HTR-8/SVneo (cell line): ENCODE results near the gene CARMIL3.

Experiments used
- DNase-seq: peaks from one replicate; pipeline ENCODE4 v3.0.0; 2011; ENCODE audit warnings: low spot score, mixed read lengths; ENCODE audit not compliant: insufficient read length
- FAIRE-seq: peaks from 2 replicates; lab custom pipeline; 2011; peaks lifted over from hg19 to GRCh38; lab: Jason Lieb, UNC

Gene CARMIL3

GRCh38 chr14:24072436-24072835 lies 20.6 kb downstream of the CARMIL3 start:
- DNase-seq (no peak), FAIRE-seq (no peak)

DNA sequence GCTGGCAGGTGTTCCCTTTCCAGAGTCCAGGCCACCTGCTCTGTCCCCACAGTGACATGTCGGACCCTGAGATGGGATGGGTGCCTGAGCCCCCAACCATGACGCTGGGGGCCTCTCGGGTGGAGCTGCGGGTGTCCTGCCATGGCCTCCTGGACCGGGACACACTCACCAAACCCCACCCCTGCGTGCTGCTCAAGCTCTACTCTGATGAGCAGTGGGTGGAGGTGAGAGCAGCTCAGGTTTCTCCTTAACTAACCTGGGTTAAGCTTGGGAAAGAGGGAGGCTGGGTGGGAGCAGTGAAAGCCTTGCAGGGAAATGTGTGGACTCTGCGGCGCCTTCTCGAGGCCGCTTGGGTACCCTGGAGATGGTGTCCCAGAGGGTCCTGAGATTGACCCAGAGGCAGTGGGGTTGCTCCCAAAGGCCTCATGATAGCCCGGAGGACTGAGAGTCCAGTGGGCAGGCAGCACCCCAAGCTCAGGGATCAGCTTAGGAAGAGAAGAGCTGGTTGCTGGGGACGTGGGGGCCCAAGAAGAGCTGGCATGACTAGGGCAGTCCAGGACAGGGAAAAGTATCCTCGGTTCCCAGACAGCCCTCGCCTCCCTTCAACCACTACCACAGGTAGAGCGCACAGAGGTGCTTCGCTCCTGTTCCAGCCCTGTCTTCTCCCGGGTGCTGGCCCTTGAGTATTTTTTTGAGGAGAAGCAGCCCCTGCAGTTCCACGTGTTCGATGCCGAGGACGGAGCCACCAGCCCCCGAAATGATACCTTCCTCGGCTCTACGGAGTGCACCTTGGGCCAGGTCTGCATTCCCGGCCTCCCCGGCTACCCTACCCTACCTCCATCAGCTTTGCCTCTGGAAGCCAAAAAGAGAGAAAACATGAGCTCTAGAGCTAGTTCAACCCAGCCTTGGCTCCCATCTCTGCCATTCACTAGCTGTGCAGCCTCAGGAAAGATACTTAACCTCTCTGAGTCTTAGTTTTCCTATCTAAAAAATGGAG lies 21.4 kb downstream of the CARMIL3 start:
- DNase-seq, result no peak
- no peak for FAIRE-seq

GRCh38 chr14:24074625-24075484 lies 23.0 kb downstream of the CARMIL3 start:
- no peak for DNase-seq
- FAIRE-seq, result no peak

DNA sequence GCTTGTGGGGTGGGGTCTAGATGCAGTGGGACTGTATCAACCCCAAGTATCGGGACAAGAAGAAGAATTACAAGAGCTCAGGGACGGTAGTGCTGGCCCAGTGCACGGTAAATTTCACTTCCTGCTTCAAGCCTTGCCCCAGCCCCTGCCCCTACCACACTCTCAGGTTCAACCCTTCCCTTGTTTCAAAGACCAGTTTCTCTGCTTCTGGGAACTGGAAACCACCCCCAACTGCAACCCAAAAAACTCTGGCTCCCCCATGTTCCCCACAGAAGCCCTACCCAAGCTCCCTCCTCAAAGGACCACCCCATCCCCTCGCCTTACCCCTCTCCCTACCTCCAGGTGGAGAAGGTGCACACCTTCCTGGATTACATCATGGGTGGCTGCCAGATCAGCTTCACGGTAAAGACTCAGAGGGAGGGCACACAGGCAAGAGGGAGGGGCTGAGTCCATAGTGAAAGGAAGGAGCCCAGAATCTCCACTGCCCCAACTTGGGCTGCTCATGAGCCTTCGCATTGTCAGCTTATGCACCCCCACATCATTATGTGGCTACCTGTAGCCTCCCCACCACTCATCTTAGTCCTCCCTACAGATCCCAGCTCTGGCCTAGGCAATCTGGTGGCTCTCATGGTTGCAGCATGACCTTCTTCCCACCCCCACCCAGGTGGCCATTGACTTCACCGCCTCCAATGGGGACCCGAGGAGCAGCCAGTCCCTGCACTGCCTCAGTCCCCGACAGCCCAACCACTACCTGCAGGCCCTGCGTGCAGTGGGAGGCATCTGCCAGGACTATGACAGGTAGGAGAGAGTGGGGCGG lies 23.9 kb downstream of the CARMIL3 start:
- FAIRE-seq, result no peak
- no peak for DNase-seq

DNA sequence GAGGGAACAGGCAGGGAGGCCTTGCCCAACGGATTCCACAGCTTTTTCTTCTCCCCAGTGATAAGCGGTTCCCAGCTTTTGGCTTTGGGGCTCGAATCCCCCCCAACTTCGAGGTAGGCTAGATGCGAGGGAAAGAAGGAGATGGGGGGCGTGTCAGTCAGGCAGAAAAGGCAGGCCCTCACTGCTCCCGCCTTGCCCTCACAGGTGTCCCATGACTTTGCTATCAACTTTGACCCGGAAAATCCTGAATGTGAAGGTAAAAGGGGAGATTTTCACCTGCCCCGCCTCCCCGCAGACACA lies 24.4 kb downstream of the CARMIL3 start:
- DNase-seq, result no peak
- FAIRE-seq, result no peak

DNA sequence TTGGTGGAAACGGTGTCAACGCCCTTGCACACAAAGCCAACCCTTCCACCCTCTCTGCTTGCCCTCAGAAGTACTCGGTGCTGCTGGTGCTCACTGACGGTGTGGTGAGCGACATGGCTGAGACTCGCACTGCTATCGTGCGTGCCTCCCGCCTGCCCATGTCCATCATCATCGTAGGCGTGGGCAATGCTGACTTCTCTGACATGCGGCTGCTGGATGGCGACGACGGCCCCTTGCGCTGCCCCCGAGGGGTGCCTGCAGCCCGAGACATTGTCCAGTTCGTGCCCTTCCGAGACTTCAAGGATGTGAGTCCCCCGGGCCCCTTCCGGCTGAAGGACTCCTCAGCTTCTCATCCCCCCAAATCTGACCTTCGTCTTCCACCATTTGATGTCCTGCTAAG lies 25.3 kb downstream of the CARMIL3 start:
- DNase-seq (no peak), FAIRE-seq (no peak)

GRCh38 chr14:24078146-24078545 lies 26.3 kb downstream of the CARMIL3 start:
- no peak for FAIRE-seq
- DNase-seq, result no peak

GRCh38 chr14:24079491-24080141 lies 27.8 kb downstream of the CARMIL3 start:
- DNase-seq (no peak), FAIRE-seq (no peak)

DNA sequence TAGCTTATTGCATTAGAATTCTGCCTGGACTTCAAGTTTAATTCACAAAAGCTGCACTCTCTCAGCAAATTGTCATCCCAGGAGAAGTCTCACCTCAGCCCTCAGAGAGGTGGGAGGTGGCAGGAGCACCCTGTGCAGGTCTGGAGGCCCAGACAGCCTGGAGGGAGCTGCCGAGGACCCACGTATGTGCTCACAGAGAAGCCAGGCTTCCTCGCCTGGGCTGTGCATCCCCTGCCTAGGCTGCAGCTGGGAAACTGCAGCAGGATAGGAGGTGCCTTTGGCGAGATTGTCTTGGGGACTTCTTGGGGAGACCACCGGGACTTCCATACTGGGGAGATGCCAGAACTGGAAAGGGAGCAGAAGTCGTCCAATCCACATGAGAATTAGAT lies 28.3 kb downstream of the CARMIL3 start:
- DNase-seq, result no peak
- FAIRE-seq, result no peak

DNA sequence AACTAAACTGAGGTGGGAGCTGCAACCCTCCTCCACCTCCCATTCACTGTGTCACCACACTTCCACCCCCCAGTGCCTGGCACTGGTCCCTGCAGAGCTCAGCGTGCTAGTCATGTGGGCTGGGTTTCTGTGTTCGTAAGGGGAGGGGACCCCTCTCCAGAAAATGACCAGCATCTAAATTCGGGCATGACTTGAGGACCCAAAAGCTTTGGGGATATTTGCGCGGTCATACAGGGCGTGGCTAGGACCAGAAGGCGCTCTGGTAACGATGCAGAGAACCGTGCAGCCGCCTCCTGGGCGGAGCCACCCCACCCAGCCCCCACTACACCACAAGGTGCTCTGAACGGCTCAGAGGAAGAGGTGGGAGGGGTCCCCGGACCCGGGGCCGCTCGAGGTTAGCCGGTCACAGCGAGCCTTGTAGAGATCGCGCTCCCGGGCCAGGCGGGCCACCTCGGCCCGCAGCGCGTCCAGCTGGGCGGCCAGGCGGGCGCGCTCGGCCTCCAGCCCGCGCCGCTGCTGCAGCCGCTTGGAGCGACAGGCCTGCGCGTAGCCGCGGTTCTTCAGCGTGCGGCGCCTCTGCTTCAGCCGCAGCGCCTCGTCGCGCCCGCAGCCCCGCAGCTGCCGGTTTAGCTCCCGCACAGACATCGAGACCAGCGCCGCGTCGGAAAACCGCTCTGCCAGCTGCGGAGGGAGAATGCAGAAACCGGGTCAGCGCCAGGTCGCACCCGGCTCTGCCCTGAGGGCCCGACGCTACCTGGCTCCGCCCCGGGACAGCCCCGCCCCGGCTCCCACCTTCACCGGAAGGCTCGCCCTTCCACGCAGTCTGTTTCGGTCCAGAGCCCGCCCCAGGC lies 29.3 kb downstream of the CARMIL3 start:
- DNase-seq, result peak; percentile 35

GRCh38 chr14:24081739-24082211 lies 30.0 kb downstream of the CARMIL3 start:
- FAIRE-seq, result no peak
- DNase-seq, result no peak

More for the DNA sequence above, 29.3 kb downstream of the CARMIL3 start:
- FAIRE-seq, result no peak

GRCh38 chr14:24082411-24083080 lies 30.7 kb downstream of the CARMIL3 start:
- DNase-seq (no peak), FAIRE-seq (no peak)

- DNase-seq, result no peak
- FAIRE-seq, result no peak
These were observed 31.7 kb downstream of the CARMIL3 start for GRCh38 chr14:24083462-24083861.

DNA sequence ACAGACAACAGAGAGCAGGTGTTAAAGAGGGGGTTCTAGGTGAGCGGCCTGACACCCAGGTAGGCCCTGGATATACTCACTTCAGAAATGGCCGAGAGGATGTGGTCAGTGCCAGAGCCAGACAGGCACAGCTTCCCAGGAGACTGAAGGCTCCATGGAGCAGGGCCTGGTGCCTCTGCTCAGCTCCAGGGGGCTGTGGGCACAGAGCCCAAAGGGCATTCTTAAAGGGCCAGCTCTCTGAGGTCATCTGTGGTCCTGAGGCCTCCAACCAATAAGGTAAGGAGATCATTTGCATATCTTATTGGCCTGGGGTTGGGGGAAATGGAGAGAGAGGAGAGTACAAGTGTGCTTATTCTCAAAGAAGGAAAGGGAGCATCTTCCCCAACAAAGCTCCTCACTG lies 32.6 kb downstream of the CARMIL3 start:
- DNase-seq (no peak), FAIRE-seq (no peak)

DNA sequence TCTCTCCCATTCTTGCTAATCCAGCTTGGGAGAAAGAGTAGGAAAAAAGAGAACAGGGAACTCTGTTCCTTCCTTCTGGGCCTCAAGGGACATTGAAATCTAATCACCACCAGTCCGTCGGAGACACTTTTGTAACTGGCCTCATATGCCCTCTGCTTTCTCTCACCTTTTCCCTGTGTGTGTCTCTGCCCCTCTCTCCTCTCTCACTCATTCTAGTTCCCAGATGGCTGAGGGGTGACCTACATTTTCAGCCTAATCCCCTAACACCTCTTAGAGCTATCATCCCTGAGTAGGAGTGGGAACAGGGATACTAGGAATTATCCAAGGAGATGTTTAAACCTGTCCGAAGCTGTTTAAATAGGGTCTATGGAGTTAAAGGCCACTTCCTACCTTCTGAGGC lies 33.4 kb downstream of the CARMIL3 start:
- DNase-seq (no peak), FAIRE-seq (no peak)

DNA sequence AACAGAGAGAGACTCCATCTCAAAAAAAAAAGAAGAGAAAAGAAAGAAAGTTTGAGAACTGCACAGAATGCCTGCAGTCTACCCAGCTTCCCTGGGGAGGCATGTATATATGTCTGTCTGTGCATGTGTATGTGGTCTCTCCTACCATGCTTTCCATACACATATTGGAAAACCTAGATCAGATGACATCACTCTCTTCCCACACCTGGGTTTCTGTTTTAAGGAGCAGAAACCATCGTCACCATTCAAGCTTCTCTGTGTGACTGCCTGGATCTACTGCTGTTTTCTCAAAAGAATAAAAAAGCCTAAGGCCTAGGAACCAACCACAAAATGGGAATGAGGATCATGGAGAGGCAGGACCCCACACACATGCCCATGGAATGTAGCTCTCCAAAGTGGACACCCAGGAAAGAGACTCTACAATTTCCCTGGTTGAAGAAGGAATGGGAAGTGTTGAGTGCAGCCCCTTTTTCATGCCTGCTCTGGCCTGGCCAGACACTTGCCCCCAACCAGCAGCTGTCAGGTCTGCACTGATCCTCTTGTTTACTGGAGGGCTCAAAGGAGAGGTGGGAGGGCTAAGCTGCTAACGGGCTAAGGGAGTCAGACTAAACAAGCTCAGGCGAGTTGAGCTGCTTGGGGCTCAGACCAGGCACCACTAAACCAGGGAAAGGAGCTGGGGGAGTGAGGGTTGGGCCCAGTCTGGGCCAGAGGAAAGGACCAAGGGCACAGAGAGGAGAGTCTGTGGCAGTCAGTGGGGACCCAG lies 34.6 kb downstream of the CARMIL3 start:
- FAIRE-seq (no peak), DNase-seq (no peak)

- no peak for FAIRE-seq
- no peak for DNase-seq
These were observed 35.2 kb downstream of the CARMIL3 start for GRCh38 chr14:24087004-24087403.

GRCh38 chr14:24088095-24088494 lies 36.3 kb downstream of the CARMIL3 start:
- DNase-seq, result no peak
- no peak for FAIRE-seq
